GM19463 (cell line): ENCODE measurements around the gene C10orf105.

Experiments used
- ATAC-seq: cut with Tn5 transposase; IDR thresholded peaks from one replicate; pipeline ENCODE4 v1.9.1; 2021; ENCODE audit warnings: mild to moderate bottlenecking, moderate library complexity; ENCODE audit not compliant: unreplicated experiment

Gene C10orf105

GRCh38 chr10:71717056-71717455, 2.5 kb downstream of the C10orf105 start:
- ATAC-seq: no peak

- no peak for ATAC-seq
These were observed 3.2 kb downstream of the C10orf105 start for GRCh38 chr10:71716426-71716825.

- no peak for ATAC-seq
These were observed 3.7 kb downstream of the C10orf105 start for GRCh38 chr10:71715860-71716259.

- ATAC-seq: no peak
These were observed 4.6 kb downstream of the C10orf105 start for GRCh38 chr10:71715026-71715425.

GRCh38 chr10:71714592-71714991, 5.0 kb downstream of the C10orf105 start:
- ATAC-seq: no peak

GRCh38 chr10:71714031-71714410, 5.6 kb downstream of the C10orf105 start:
- no peak for ATAC-seq

- ATAC-seq: no peak
These were observed 6.2 kb downstream of the C10orf105 start for GRCh38 chr10:71713135-71714030.

- no peak for ATAC-seq
These were observed 6.9 kb downstream of the C10orf105 start for GRCh38 chr10:71712572-71713134.

GRCh38 chr10:71712170-71712569, 7.4 kb downstream of the C10orf105 start:
- no peak for ATAC-seq

- no peak for ATAC-seq
These were observed 8.4 kb downstream of the C10orf105 start for GRCh38 chr10:71711052-71711623.

GRCh38 chr10:71710519-71710918, 9.1 kb downstream of the C10orf105 start:
- ATAC-seq: no peak

- ATAC-seq: no peak
These were observed 10.4 kb downstream of the C10orf105 start for GRCh38 chr10:71708897-71709882.

- ATAC-seq: no peak
These were observed 11.3 kb downstream of the C10orf105 start for GRCh38 chr10:71708301-71708703.

- ATAC-seq: no peak
These were observed 12.3 kb downstream of the C10orf105 start for GRCh38 chr10:71707240-71707789.

GRCh38 chr10:71706216-71707121, 13.1 kb downstream of the C10orf105 start:
- ATAC-seq: no peak

- ATAC-seq: no peak
These were observed 14.0 kb downstream of the C10orf105 start for GRCh38 chr10:71705582-71705981.

GRCh38 chr10:71704816-71705215, 14.8 kb downstream of the C10orf105 start:
- no peak for ATAC-seq

GRCh38 chr10:71703577-71703976, 16.0 kb downstream of the C10orf105 start:
- ATAC-seq: no peak

- no peak for ATAC-seq
These were observed 18.0 kb downstream of the C10orf105 start for GRCh38 chr10:71701496-71702132.
